Measurements from ENCODE around the gene ORAI2. TPM values are rescaled to one million over a fixed set of nuclear protein-coding genes. Genes with fewer than 3 reads are reported as not detected.

Gene ORAI2
- polyA plus RNA-seq, 1 of the 3 experiments (the other 2 are of a cell fraction), result 85.8 TPM

GRCh38 chr7:102389810-102390209, 43.6 kb upstream of the ORAI2 start:
- Histone ChIP-seq H3K4me1 (ENCODE audit: control insufficient read depth in 1 of 2, insufficient read depth in 2 of 2, low read depth in 1 of 2, low read length in 1 of 2) (no peaks in the 10 kb centered on the region), H3F3A (replicated peaks; ENCODE audit: insufficient read depth) (peaks cover 24% of the 10 kb centered on the region), H3K4me2 (no peak overlapping the region), H3K4me3 (ENCODE audit: low read depth in 2 of 2, low read length in 1 of 2) (no peak overlapping the region), H3K27ac (ENCODE audit: low read depth in 2 of 2, low read length in 1 of 2) (no peak overlapping the region), H3K27me3 (ENCODE audit: insufficient read depth) (no peaks in the 10 kb centered on the region), H3K9ac (no peak overlapping the region), H3K36me3 (replicated peaks in 1 of 2; ENCODE audit: control insufficient read depth in 1 of 2, insufficient read depth in 2 of 2, low read length in 1 of 2) (peaks cover 9 to 37% of the 10 kb centered on the region in 2 experiments), H3K9me2 (no peaks in the 10 kb centered on the region), H2AFZ (ENCODE audit: low read depth) (no peak overlapping the region), H4K20me1 (ENCODE audit: insufficient read depth) (no peaks in the 10 kb centered on the region), H3K9me3 (no peaks in the 10 kb centered on the region), H3K79me2 (ENCODE audit: insufficient read depth) (no peaks in the 10 kb centered on the region; the same call in 1 of the 2 replicates)
- no peak for TF ChIP-seq RXRA (IDR thresholded peaks at IDR 0.05; ENCODE audit: borderline replicate concordance, low read depth)
- TF ChIP-seq JUND (IDR thresholded peaks at IDR 0.05), result no peak
- no peak for TF ChIP-seq EP300 (IDR thresholded peaks at IDR 0.05; ENCODE audit: borderline replicate concordance in 1 of 2, low read depth in 1 of 2, low read length in 1 of 2)
- TF ChIP-seq FOXM1 (IDR thresholded peaks at IDR 0.05; ENCODE audit: low read depth), result no peak
- no peak for TF ChIP-seq FOXJ3 (CRISPR knock-in tag; IDR thresholded peaks at IDR 0.05)
- no peak for TF ChIP-seq TEAD4 (IDR thresholded peaks at IDR 0.05; ENCODE audit: borderline replicate concordance, insufficient read depth)
- TF ChIP-seq RCOR1 (IDR thresholded peaks at IDR 0.05; ENCODE audit: low read length), result no peak
- no peak for TF ChIP-seq GATA2 (CRISPR knock-in tag; IDR thresholded peaks at IDR 0.05)
- TF ChIP-seq RFX5 (IDR thresholded peaks at IDR 0.05; ENCODE audit: low read length), result no peak
- no peak for TF ChIP-seq MXI1 (IDR thresholded peaks at IDR 0.05; ENCODE audit: low read depth, low read length)
- CTCF ChIA-PET, result interaction anchor here (0.7 to 18.3 kb wide), 8 partner anchors 8 to 847 kb away, joined by 3 to 421 read pairs (median 6); partner anchors contain the start of gene SH2B2
- no peak for DNase-seq
- 92% methylated on average over 3 of the region's 3 CpGs for WGBS (ENCODE audit: low lambda C conversion rate)
- POLR2A ChIA-PET, result no interaction called here

DNA sequence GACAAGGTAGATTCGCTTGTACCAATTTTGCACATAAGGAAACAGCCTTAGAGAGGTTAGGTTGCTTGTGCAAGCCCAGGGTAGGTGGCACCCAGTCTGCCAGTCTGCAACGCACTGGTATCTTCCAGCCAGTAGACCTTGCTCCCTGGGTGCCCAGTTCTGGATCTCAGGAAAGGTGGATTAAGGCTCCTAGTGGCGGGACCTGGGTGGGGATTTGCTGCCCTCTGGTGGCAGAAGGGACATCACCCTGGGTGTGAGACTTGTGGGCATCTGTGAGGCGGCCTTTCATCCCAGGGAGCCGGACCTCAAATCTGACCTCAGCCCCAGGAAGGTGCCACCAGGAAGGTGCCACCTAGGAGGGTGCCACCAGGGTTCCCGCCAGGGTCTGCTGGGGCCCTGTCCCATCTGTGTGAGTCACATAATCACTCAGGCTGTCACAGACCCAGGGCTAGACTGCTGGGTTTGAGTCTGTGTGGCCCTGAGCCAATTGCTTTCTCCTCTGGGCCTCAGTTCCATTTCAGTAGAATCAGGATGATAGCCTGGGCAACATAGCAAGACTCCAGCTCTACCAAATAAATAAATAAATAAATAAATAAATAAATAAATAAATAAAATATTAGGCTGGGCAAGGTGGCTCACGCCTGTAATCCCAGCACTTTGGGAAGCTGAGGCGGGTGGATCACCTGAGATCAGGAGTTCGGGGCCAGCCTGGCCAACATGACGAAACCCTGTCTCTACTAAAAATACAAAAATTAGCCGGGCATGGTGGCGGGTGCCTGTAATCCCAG, 42.5 kb upstream of the ORAI2 start:
- peak; percentile 91 for DNase-seq
- H2AFZ ChIP-seq (ENCODE audit: low read depth), result no peak overlapping the region
- H3K4me3 ChIP-seq (ENCODE audit: low read depth in 2 of 2, low read length in 1 of 2), result no peak overlapping the region
- ChIA-PET POLR2A (interaction anchor here (0.8 to 1.1 kb wide), 2 partner anchors 102 to 112 kb away, joined by 3 read pairs; no protein-coding TSS in a partner anchor), CTCF (interaction anchor here (0.6 to 18.3 kb wide), 26 partner anchors 10 to 854 kb away, joined by 3 to 421 read pairs (median 4); partner anchors contain the start of genes ALKBH4, LRWD1 and SH2B2)
- no peak overlapping the region for H3K27ac ChIP-seq (ENCODE audit: low read depth in 2 of 2, low read length in 1 of 2)
- H3K9me3 ChIP-seq, result no peaks in the 10 kb centered on the region
- H3K4me1 ChIP-seq (ENCODE audit: control insufficient read depth in 1 of 2, insufficient read depth in 2 of 2, low read depth in 1 of 2, low read length in 1 of 2), result peaks cover 0 to 2% of the 10 kb centered on the region in 2 experiments; a peak in 1 of 4 replicates
- no peaks in the 10 kb centered on the region; the same call in 1 of the 2 replicates for H3K79me2 ChIP-seq (ENCODE audit: insufficient read depth)
- no peak overlapping the region for H3K9ac ChIP-seq
- no peaks in the 10 kb centered on the region for H3K9me2 ChIP-seq
- H3K36me3 ChIP-seq (replicated peaks in 1 of 2; ENCODE audit: control insufficient read depth in 1 of 2, insufficient read depth in 2 of 2, low read length in 1 of 2), result peaks cover 9 to 36% of the 10 kb centered on the region in 2 experiments
- no peaks in the 10 kb centered on the region for H4K20me1 ChIP-seq (ENCODE audit: insufficient read depth)
- no peaks in the 10 kb centered on the region for H3K27me3 ChIP-seq (ENCODE audit: insufficient read depth)
- 74% methylated on average over 9 of the region's 12 CpGs for WGBS (ENCODE audit: low lambda C conversion rate)
- no peak overlapping the region for H3K4me2 ChIP-seq
- peaks cover 35% of the 10 kb centered on the region for H3F3A ChIP-seq (replicated peaks; ENCODE audit: insufficient read depth)
- TF ChIP-seq TCF12 (IDR thresholded peaks at IDR 0.05) (no peak), MXI1 (IDR thresholded peaks at IDR 0.05; ENCODE audit: low read depth, low read length) (peak; percentile 57; the same call in 1 of the 2 replicates), EP300 (IDR thresholded peaks at IDR 0.05; ENCODE audit: borderline replicate concordance in 1 of 2, low read depth in 1 of 2, low read length in 1 of 2) (no peak), NRF1 (IDR thresholded peaks at IDR 0.05; ENCODE audit: low read depth, low read length) (0 out of 2 replicates have a peak, but pooled peaks have one; percentile 25), ZBTB33 (IDR thresholded peaks at IDR 0.05; ENCODE audit: borderline replicate concordance, low read depth) (no peak), RXRA (IDR thresholded peaks at IDR 0.05; ENCODE audit: borderline replicate concordance, low read depth) (no peak), EZH2phosphoT487 (IDR thresholded peaks at IDR 0.05; ENCODE audit: borderline replicate concordance, low read depth) (no peak), FOXM1 (IDR thresholded peaks at IDR 0.05; ENCODE audit: low read depth) (no peak), PBX3 (IDR thresholded peaks at IDR 0.05) (no peak)
- TF ChIP-seq, protein P1, sequence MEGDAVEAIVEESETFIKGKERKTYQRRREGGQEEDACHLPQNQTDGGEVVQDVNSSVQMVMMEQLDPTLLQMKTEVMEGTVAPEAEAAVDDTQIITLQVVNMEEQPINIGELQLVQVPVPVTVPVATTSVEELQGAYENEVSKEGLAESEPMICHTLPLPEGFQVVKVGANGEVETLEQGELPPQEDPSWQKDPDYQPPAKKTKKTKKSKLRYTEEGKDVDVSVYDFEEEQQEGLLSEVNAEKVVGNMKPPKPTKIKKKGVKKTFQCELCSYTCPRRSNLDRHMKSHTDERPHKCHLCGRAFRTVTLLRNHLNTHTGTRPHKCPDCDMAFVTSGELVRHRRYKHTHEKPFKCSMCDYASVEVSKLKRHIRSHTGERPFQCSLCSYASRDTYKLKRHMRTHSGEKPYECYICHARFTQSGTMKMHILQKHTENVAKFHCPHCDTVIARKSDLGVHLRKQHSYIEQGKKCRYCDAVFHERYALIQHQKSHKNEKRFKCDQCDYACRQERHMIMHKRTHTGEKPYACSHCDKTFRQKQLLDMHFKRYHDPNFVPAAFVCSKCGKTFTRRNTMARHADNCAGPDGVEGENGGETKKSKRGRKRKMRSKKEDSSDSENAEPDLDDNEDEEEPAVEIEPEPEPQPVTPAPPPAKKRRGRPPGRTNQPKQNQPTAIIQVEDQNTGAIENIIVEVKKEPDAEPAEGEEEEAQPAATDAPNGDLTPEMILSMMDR (IDR thresholded peaks at IDR 0.05), result peak; percentile 99
- TF ChIP-seq, protein P2, sequence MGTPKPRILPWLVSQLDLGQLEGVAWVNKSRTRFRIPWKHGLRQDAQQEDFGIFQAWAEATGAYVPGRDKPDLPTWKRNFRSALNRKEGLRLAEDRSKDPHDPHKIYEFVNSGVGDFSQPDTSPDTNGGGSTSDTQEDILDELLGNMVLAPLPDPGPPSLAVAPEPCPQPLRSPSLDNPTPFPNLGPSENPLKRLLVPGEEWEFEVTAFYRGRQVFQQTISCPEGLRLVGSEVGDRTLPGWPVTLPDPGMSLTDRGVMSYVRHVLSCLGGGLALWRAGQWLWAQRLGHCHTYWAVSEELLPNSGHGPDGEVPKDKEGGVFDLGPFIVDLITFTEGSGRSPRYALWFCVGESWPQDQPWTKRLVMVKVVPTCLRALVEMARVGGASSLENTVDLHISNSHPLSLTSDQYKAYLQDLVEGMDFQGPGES (IDR thresholded peaks at IDR 0.05; ENCODE audit: low read depth, low read length), result no peak
- TF ChIP-seq, protein P3, sequence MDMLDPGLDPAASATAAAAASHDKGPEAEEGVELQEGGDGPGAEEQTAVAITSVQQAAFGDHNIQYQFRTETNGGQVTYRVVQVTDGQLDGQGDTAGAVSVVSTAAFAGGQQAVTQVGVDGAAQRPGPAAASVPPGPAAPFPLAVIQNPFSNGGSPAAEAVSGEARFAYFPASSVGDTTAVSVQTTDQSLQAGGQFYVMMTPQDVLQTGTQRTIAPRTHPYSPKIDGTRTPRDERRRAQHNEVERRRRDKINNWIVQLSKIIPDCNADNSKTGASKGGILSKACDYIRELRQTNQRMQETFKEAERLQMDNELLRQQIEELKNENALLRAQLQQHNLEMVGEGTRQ (IDR thresholded peaks at IDR 0.05; ENCODE audit: borderline replicate concordance, low read depth, low read length), result no peak

All from SK-N-SH (cell line).